Right atrium auricular region (tissue), 2 donors: ENCODE data around the gene PFKL. TPM values are rescaled to one million over a fixed set of nuclear protein-coding genes. Genes with fewer than 3 reads are reported as not detected.
"Not testable (repeated sequence)": the region's sequence is repeated elsewhere in the genome, so short reads cannot be mapped to it uniquely, and the experiment has no call there.

ENCODE experiments used
- DNase-seq: peaks from one replicate; pipeline ENCODE4 v3.0.0-alpha.2; 2019; ENCODE audit warnings: low spot score
- H3K27ac ChIP-seq, 2 donors: fragments of 200-600 bp; sonication (generic); 1 replicate in 1 of 2; 2 replicates in 1 of 2; pipeline ENCODE4 v1.5.1; 2016 to 2019
- H3K27me3 ChIP-seq, 2 donors: fragments of 200-600 bp; sonication (generic); one replicate each; pipeline versions ENCODE4 v1.5.1 to v1.6.0; 2017 to 2019
- H3K36me3 ChIP-seq: fragments of 200-600 bp; sonication (generic); one replicate; pipeline ENCODE4 v1.5.1; 2016
- H3K4me1 ChIP-seq, 2 donors: fragments of 200-600 bp; sonication (generic); one replicate each; pipeline versions ENCODE4 v1.5.1 to v1.6.0; 2017 to 2019
- H3K4me3 ChIP-seq, 2 donors: fragments of 200-600 bp; sonication (generic); 1 replicate in 1 of 2; 2 replicates in 1 of 2; pipeline ENCODE4 v1.5.1; 2017 to 2019; ENCODE audit warnings: mild to moderate bottlenecking in 1 of 2, moderate library complexity in 1 of 2
- H3K9me3 ChIP-seq, 2 donors: fragments of 200-600 bp; sonication (generic); one replicate each; pipeline ENCODE4 v1.5.1; 2019
- CTCF ChIP-seq, 2 donors: fragments of 200-600 bp; sonication (generic); IDR thresholded peaks; one replicate each; pipeline ENCODE4 v1.5.1; 2019; ENCODE audit warnings: antibody characterized with exemption in 2 of 2
- total RNA-seq, 2 donors: library from RNA; depleted of rRNA; stranded (reverse); fragments of >200 nt; gene quantifications; one replicate each; pipeline ENCODE4 v1.1.0, GENCODE V29; 2016

PFKL gene
- total RNA-seq, 2 donors from 2014 or later: 28.0 to 45.7 TPM

GRCh38 chr21:44298301-44298700, 1.6 kb upstream of the PFKL start:
- Histone ChIP-seq H3K4me1 (peaks cover 0 to 57% of the 10 kb centered on the region in 2 donors), H3K9me3 (no peaks in the 10 kb centered on the region), H3K36me3 (no peaks in the 10 kb centered on the region), H3K27me3 (no peaks in the 10 kb centered on the region), H3K27ac (peak overlapping the region in 1 of 2 donors; percentile 24), H3K4me3 (no peak overlapping the region)
- TF ChIP-seq CTCF (IDR thresholded peaks at IDR 0.05): no peak
- no peak for DNase-seq

GRCh38 chr21:44299085-44299457, 782 bp upstream of the PFKL start:
- H3K27me3 ChIP-seq: no peaks in the 10 kb centered on the region
- no peak for DNase-seq

DNA sequence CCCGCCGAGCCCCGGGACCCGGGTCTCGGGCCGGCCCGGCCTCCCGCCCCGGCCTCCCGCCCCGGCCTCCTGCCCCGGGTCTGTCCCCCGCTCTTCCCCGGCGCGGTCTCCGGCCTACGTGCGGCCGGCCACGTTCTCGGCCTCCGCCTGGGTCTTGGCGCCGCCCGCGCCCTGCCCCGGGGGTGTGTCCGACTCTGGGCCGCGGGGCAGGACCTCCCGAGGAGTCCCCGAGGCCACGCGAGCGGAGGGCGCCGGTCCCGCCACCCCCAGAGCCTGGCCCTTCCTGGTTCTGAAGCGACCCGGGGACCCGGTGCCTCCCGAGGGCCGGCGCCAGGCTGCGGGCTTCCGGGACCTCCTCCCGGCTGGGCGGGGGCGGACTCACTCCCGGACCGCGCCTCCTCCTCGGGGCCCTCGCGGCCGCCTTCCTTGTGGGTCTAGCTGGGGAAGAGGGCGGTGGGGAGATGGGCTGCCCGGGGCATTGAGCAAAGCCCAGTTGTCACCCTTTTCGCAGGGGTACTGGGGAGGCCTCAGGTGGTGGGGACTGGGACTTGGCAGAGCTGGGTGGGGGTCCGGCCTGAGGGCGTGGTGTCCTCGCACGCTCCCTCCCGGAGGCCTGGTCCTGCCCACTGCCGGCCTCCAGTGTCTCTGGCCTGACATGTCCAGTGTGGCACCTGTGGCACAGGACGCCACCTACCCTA, 558 bp downstream of the PFKL start:
- peak overlapping the region; percentile 81 to 83 for H3K27ac ChIP-seq
- DNase-seq: peak; percentile 76
- H3K4me1 ChIP-seq: peaks cover 0 to 64% of the 10 kb centered on the region in 2 donors
- H3K9me3 ChIP-seq: no peaks in the 10 kb centered on the region
- peak overlapping the region; percentile 71 to 82 for H3K4me3 ChIP-seq
- TF ChIP-seq CTCF (IDR thresholded peaks at IDR 0.05): no peak
- H3K36me3 ChIP-seq: no peaks in the 10 kb centered on the region
- no peaks in the 10 kb centered on the region for H3K27me3 ChIP-seq

More at GRCh38 chr21:44299085-44299457, 782 bp upstream of the PFKL start:
- H3K4me3 ChIP-seq: peak overlapping the region in 1 of 2 donors; percentile 82
- no peaks in the 10 kb centered on the region for H3K9me3 ChIP-seq
- H3K36me3 ChIP-seq: no peaks in the 10 kb centered on the region
- H3K27ac ChIP-seq: peak overlapping the region; percentile 83 to 91
- no peak for TF ChIP-seq CTCF (IDR thresholded peaks at IDR 0.05)
- H3K4me1 ChIP-seq: peaks cover 0 to 65% of the 10 kb centered on the region in 2 donors

- Histone ChIP-seq H3K4me3 (peak overlapping the region; percentile 71 to 82), H3K36me3 (no peaks in the 10 kb centered on the region), H3K27me3 (no peaks in the 10 kb centered on the region), H3K27ac (peak overlapping the region; percentile 81 to 83), H3K9me3 (no peaks in the 10 kb centered on the region), H3K4me1 (peaks cover 0 to 70% of the 10 kb centered on the region in 2 donors)
- TF ChIP-seq CTCF (IDR thresholded peaks at IDR 0.05): no peak
- no peak for DNase-seq
Measured at GRCh38 chr21:44301141-44301540, 1.3 kb downstream of the PFKL start.

GRCh38 chr21:44301961-44302406, 2.1 kb downstream of the PFKL start:
- no peaks in the 10 kb centered on the region for H3K36me3 ChIP-seq
- no peak for TF ChIP-seq CTCF (IDR thresholded peaks at IDR 0.05)
- H3K4me3 ChIP-seq: no peak overlapping the region
- no peaks in the 10 kb centered on the region for H3K9me3 ChIP-seq
- no peak for DNase-seq
- no peaks in the 10 kb centered on the region for H3K27me3 ChIP-seq
- H3K27ac ChIP-seq: no peak overlapping the region
- H3K4me1 ChIP-seq: peaks cover 0 to 70% of the 10 kb centered on the region in 2 donors

DNA sequence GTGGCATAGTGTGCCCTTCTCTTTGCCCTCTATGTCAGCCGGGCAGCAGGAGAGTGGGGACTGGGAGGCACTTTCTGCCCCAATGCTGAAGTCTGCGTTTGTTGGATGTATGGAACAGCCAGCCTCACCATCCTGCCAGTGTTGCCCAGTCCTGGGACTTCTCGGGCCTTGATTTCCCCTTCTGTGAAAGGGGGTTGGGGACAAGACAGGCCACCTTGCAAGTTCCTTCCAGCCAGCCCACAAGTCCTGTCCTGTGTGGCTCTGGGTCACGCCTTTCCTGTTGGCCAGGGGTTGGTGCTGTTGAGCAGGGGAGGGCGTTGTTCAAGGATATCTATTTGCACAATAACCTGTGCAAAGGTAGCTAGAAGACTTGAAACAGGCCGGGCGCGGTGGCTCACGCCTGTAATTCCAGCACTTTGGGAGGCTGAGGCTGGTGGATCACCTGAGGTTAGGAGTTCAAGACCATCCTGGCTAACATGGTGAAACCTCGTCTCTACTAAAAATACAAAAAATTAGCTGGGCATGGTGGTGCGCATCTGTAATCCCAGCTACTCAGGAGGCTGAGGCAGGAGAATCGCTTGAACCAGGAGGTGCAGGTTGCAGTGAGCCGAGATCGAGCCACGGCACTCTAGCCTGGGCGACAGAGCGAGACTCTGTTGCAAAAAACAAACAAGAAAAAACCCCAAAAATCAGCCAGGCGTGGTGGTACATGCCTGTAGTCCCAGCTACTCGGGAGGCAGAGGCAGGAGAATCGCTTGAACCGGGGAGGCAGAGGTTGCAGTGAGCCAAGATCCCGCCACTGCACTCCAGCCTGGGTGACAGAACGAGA, 2.9 kb downstream of the PFKL start:
- not testable (repeated sequence) for DNase-seq, H3K27me3 ChIP-seq, H3K27ac ChIP-seq, H3K9me3 ChIP-seq, H3K36me3 ChIP-seq, H3K4me3 ChIP-seq
- peaks cover 0 to 63% of the 10 kb centered on the region in 2 donors for H3K4me1 ChIP-seq
